ENCODE measurements around the gene CAMK2A.

DNA sequence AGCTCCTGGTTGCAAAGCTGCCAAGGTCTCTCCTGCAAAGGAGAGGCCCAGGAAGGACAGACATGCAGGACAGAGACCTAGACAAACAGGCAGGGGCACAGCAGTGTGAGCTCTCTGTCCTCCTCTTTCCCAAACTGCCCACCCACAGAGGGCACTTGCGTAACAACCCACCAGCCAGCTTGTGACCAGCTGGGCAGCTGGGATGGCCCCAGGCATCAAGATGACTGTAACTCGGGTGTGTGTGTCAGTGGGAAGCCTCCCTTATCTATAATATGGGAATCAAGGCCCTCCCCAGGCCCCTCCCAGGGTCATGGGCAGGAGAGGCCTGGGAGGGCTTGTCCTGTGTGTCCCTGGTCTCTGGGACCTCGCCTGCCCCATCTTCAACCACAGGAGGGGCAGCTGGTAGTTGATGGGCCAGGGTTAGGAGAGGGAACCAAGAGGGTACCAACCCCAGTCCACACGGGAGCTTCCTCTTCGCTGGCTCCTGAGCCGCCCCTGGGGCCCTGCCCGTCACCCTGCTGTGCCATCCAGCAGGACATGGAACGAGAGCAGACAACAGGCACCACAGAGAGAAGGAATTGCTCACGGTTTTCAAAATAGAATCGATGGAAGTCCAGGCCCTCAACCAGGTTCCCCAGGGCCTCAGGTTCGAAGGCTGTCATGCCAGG, 61.8 kb downstream of the CAMK2A start:
- TF ChIP-seq, protein P1, sequence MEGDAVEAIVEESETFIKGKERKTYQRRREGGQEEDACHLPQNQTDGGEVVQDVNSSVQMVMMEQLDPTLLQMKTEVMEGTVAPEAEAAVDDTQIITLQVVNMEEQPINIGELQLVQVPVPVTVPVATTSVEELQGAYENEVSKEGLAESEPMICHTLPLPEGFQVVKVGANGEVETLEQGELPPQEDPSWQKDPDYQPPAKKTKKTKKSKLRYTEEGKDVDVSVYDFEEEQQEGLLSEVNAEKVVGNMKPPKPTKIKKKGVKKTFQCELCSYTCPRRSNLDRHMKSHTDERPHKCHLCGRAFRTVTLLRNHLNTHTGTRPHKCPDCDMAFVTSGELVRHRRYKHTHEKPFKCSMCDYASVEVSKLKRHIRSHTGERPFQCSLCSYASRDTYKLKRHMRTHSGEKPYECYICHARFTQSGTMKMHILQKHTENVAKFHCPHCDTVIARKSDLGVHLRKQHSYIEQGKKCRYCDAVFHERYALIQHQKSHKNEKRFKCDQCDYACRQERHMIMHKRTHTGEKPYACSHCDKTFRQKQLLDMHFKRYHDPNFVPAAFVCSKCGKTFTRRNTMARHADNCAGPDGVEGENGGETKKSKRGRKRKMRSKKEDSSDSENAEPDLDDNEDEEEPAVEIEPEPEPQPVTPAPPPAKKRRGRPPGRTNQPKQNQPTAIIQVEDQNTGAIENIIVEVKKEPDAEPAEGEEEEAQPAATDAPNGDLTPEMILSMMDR (IDR thresholded peaks at IDR 0.05): no peak
- TF ChIP-seq POLR2A (IDR thresholded peaks at IDR 0.05) (no peak), EP300 (IDR thresholded peaks at IDR 0.05) (no peak)

Data from tibial nerve (tissue), 4 donors.